Activated T-cell treated with anti-CD3 and anti-CD28 coated beads, Interleukin-2, amount 50 U/mL, for 72 hours (primary cell): ENCODE data around the gene JPH3. TPM values are rescaled to one million over a fixed set of nuclear protein-coding genes. Genes with fewer than 3 reads are reported as not detected.

ENCODE experiments used
- ATAC-seq, 2 donors: fragments of 150-1000 bp; cut with Tn5 transposase; replicated peaks in 1 of 2; 2 replicates each; pipeline ENCODE4 v1.10.0; 2021; ENCODE audit warnings: moderate library complexity in 2 of 2, mild to moderate bottlenecking in 1 of 2
- DNase-seq, 2 donors: peaks; one replicate each; pipeline ENCODE4 v3.0.0; 2021 to 2022; ENCODE audit warnings: mixed read lengths in 1 of 2
- H3K27ac Mint-ChIP-seq: one replicate; pipeline ENCODE4 v1.8.0; 2022; ENCODE audit warnings: mild to moderate bottlenecking, moderate library complexity, mixed read lengths
- H3K27me3 Mint-ChIP-seq: one replicate; pipeline ENCODE4 v1.8.0; 2022; ENCODE audit warnings: low read depth, mixed read lengths
- H3K36me3 Mint-ChIP-seq, 2 donors: one replicate each; pipeline ENCODE4 v1.8.0; 2022; ENCODE audit warnings: mixed read lengths in 2 of 2, mild to moderate bottlenecking in 1 of 2; ENCODE audit not compliant: insufficient read depth in 2 of 2
- H3K4me1 Mint-ChIP-seq: one replicate; pipeline ENCODE4 v1.8.0; 2022; ENCODE audit warnings: low read depth, mixed read lengths
- H3K4me3 Mint-ChIP-seq, 2 donors: one replicate each; pipeline ENCODE4 v1.8.0; 2022; ENCODE audit warnings: mild to moderate bottlenecking in 2 of 2, mixed read lengths in 2 of 2, moderate library complexity in 2 of 2
- H3K9me3 Mint-ChIP-seq, 2 donors: one replicate each; pipeline ENCODE4 v1.8.0; 2022; ENCODE audit warnings: mixed read lengths in 2 of 2
- total RNA-seq, 2 donors: library from RNA; stranded (reverse); gene quantifications; one replicate each; pipeline ENCODE4 v1.2.3, GENCODE V29; 2022

The JPH3 gene
- total RNA-seq, 2 donors from 2014 or later, result 0.60 to 0.74 TPM

- Mint-ChIP-seq H3K9me3 (no peaks in the 10 kb centered on the region), H3K27ac (no peak overlapping the region), H3K4me1 (no peaks in the 10 kb centered on the region), H3K36me3 (peaks cover 5 to 7% of the 10 kb centered on the region in 2 donors), H3K4me3 (no peak overlapping the region), H3K27me3 (no peaks in the 10 kb centered on the region)
- ATAC-seq (no peak), DNase-seq (no peak)
Measured at GRCh38 chr16:87740909-87741424, 138.7 kb downstream of the JPH3 start.

DNA sequence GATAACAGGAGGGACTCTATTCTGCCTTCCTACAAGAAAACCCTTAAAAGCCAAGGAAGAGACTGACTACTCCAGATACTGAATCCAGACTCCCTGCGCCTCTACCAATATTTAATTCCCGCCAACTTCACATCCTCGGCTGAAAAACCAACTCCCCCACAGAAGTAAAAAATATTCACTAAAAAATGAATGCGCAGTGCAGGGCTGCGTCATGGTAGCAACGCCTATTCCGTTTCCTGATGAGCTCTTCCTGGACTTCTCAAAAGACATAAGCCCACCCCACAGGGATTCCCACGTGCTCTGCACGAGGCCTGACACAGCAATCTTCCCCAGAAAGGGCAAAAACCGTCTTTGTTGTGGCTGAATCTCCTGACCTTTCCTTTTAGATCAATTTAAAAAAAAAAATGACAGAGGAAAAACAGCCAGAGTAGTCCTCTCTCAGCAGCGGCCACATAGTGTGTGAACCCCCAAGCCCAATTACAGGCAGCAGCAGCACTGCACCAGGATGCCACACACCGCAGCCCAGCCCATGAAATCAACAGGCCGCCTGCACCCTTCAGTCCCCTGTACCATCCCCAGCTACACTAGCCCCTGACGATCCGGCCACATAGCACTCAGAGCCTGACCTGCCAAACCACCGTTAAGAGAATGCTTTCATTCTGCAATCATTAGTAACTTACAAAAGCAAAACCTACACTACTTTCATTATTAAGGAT, 139.6 kb downstream of the JPH3 start:
- H3K36me3 Mint-ChIP-seq, result peaks cover 4 to 8% of the 10 kb centered on the region in 2 donors
- no peaks in the 10 kb centered on the region for H3K27me3 Mint-ChIP-seq
- H3K27ac Mint-ChIP-seq, result peak overlapping the region; percentile 21
- H3K4me1 Mint-ChIP-seq, result no peaks in the 10 kb centered on the region
- no peak for DNase-seq
- H3K9me3 Mint-ChIP-seq, result no peaks in the 10 kb centered on the region
- ATAC-seq, result no peak
- H3K4me3 Mint-ChIP-seq, result no peak overlapping the region

GRCh38 chr16:87742781-87743490, 140.6 kb downstream of the JPH3 start:
- DNase-seq (no peak), ATAC-seq (no peak)
- peaks cover 4 to 9% of the 10 kb centered on the region in 2 donors for H3K36me3 Mint-ChIP-seq
- H3K4me1 Mint-ChIP-seq, result no peaks in the 10 kb centered on the region
- no peak overlapping the region for H3K27ac Mint-ChIP-seq
- no peaks in the 10 kb centered on the region for H3K9me3 Mint-ChIP-seq
- no peaks in the 10 kb centered on the region for H3K27me3 Mint-ChIP-seq
- no peak overlapping the region for H3K4me3 Mint-ChIP-seq

DNA sequence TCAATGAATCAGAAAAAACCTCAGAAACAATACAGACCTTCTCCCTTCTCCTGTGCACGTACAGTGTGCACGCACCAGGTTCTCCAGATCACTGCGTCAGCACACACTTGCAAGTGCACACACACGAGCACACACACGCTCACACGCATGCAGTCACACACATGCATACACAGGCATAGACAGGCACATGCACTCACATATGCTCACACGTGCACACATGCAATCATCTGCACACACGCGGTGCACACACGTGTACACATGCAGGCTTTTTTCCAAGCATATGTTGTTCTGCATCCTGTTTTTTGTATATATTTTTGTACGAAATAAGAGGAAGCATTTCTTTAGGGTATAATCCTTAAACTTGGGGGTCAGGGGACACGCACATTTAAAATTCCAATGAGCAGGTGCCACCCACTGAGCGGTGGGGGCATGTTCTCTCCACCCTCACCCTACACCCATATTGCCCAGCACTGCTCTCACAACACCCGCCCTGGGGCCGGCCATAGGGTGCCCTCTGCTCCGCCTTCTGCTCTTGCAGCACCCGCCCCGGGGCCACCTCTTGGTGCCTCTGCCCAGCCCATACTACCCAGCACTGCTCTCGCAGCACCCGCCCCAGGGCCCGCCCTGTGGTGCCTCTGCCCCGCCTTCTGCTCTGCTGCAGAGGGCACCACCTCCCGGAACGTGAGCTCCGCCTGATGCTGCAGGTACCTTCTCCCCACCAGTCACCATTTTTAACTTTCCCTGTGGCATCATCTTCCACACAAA, 142.6 kb downstream of the JPH3 start:
- H3K27ac Mint-ChIP-seq, result no peak overlapping the region
- ATAC-seq, result peak in 1 of 2 donors; percentile 24
- H3K4me1 Mint-ChIP-seq, result no peaks in the 10 kb centered on the region
- H3K4me3 Mint-ChIP-seq, result no peak overlapping the region
- no peak for DNase-seq
- H3K27me3 Mint-ChIP-seq, result no peaks in the 10 kb centered on the region
- peaks cover 6 to 16% of the 10 kb centered on the region in 2 donors for H3K36me3 Mint-ChIP-seq
- H3K9me3 Mint-ChIP-seq, result no peaks in the 10 kb centered on the region

DNA sequence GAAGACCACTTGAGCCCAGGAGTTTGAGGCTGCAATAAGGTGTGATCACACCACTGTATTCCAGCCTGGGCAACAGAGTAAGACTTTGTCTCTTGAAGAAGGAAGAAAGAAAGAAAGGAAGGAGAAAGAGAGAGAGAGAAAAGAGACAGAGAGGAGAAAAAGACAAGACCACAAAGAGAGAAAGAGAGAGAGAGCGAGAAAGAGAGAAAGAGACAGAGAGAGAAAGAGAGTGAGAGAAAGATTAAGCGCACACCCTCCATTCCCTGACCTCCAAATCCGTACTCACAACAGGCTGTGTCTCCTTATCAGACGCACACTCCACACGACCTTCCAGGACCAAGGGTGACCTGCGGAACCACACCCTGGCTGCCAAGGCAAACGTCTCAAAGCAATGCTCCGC, 143.9 kb downstream of the JPH3 start:
- Mint-ChIP-seq H3K9me3 (no peaks in the 10 kb centered on the region), H3K27ac (no peak overlapping the region), H3K4me3 (no peak overlapping the region), H3K27me3 (no peaks in the 10 kb centered on the region), H3K36me3 (peaks cover 6 to 18% of the 10 kb centered on the region in 2 donors), H3K4me1 (no peaks in the 10 kb centered on the region)
- no peak for ATAC-seq
- DNase-seq, result no peak

Other genes with a start within 250 kb of the JPH3 start
- gene FBXO31, start 218.7 kb upstream of the JPH3 start, total RNA-seq, result 10 to 100 TPM; 33.7 to 36.8 TPM
- gene MAP1LC3B, start 210.2 kb upstream of the JPH3 start, total RNA-seq, result 100 to 1,000 TPM; 116 to 146 TPM
- gene ZCCHC14, start 109.5 kb upstream of the JPH3 start, total RNA-seq, result 10 to 100 TPM; 13.6 to 14.1 TPM
- gene KLHDC4, start 163.5 kb downstream of the JPH3 start, total RNA-seq, result 100 to 1,000 TPM in 1 of 2 donors, 10 to 100 TPM in 1; 85.5 to 108 TPM